GM18870 (cell line): ENCODE measurements around the gene DDX27.
"Not testable (repeated sequence)": the region's sequence is repeated elsewhere in the genome, so short reads cannot be mapped to it uniquely, and the experiment has no call there.

Experiments used
- ATAC-seq: cut with Tn5 transposase; IDR thresholded peaks from one replicate; pipeline ENCODE4 v1.9.1; 2021; ENCODE audit warnings: moderate library complexity; ENCODE audit not compliant: unreplicated experiment

The DDX27 gene

GRCh38 chr20:49219091-49219923 is at the start of gene DDX27:
DDX27 (plus strand) TSS chr20:49219416; CDS start chr20:49219449, 33 bp downstream.
- ATAC-seq, result peak; percentile 56

- ATAC-seq, result no peak
Observed at GRCh38 chr20:49169547-49169946, 49.7 kb upstream of the DDX27 start.

- no peak for ATAC-seq
Observed at GRCh38 chr20:49170714-49171113, 48.5 kb upstream of the DDX27 start.

DNA sequence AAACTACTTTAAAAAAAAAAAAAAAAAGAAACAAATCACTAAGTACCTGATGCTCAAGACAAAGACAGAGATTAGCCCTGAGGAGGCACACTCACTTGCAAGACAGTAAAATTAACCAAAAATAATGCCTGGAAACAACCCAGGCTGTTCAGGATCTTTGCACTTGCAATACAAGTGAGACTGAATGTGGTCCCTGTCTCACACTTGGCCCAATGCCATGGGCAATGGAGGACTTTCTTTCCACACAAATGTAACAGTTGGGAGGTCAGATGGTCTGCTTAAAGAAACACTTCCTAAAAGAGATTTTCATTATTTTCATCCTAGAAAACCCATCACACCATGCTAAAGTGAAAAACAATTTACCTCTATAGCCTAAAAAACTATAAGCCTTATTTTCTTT is 47.3 kb upstream of the DDX27 start:
- no peak for ATAC-seq

GRCh38 chr20:49172413-49172812 is 46.8 kb upstream of the DDX27 start:
- no peak for ATAC-seq

DNA sequence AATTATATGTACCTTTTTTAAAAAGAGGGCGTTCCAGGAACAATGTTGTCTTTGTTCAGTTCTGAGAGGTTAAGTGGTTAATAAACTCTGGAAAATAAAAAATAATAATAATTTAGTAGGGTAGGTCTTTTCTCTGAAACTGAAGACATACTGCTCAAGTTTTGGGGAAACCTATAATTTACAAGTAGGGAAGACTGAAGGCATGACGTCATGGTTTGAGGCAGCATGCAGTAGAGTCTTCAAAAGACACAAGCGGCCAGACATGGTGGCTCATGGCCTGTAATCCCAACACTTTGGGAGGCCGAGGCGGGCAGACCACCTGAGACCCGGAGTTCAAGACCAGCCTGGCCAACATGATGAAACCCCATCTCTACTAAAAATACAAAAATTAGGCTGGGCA is 45.0 kb upstream of the DDX27 start:
- ATAC-seq, result no peak

- peak; percentile 61 for ATAC-seq
Observed at GRCh38 chr20:49179368-49180277, 39.6 kb upstream of the DDX27 start.

- no peak for ATAC-seq
Observed at GRCh38 chr20:49181265-49181877, 37.8 kb upstream of the DDX27 start.

DNA sequence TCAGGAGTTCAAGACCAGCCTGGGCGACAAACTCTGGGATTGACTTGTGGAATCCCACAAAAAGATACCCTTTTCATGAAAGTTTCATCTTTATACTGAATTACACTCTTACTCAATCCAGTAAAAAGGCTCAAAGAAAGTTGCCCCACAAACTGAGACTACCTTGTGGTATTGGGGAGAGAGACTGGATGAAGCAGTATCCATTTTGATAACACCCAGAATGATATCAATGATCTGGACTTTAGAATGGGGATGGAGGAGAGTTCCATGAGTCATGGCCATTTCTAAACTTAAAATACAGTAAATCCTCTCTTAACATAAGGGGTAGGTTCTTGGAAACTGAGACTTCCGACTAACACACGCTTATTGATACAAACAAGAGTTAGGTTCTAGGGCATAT is 35.8 kb upstream of the DDX27 start:
- ATAC-seq, result no peak

DNA sequence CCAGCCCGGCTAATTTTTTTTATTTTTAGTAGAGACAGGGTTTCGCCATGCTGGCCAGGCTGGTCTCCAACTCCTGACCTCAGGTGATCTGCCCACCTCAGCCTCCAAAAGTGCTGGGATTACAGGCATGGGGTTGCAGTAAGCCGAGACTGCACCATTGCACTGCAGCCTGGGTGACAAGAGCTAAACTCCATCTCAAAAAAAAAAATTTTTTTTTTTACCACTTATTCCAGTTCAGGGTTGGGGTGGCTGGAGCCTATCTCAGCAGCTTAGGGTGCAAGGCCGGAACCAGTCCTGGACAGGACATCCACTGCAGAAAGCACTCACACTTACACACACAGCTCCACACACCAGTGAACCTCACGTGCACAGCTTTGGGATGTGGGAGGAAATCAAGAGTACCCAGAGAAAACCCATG is 35.1 kb upstream of the DDX27 start:
- ATAC-seq, result not testable (repeated sequence)

DNA sequence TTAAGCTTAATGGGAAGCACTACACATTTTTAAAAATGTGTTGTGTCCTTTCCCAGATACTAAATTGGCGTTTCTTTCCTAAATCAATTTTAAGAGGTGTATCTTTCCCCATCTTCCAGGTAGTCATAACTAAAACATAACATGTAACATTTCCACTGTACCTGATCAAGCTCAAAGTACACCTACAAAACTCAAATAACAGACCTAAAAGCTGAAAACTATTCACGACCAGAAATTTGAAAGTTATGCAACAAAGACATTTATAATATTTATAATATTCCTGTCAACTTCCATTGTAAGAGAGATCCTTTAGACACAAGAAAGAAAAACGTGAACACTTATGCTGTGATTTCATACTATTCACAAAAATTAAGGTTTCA is 34.5 kb upstream of the DDX27 start:
- ATAC-seq, result no peak

DNA sequence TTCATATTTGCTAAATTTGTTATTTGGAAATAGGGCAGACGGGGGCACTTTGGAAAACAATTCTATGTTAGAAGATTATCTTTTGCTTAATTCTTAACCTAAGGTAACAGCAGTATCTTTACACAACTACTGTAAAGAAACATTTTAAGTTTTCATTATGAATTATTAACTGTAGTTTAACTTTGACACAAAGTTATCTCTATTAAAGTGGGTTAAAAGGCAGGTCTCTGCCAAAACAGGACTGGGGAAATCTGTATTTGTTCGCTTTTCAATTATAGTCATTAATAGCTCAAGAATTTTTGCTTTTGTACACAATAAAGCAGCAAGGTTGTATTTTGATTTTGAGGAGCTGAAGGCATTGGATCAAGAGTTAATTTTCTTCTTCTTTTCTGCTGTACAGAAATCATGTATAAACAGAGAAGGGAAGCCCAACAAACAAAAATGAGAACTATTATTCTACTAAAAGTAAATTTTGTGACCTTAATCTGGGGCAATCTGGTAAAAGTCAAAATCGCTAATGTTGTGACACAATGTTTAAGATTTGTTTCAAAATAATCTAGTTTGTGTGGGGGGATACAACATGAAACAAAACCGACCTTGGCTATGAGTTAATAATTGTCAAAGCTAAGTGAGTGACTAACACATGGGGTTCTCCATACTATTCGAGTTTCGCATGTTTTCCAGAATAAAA is 34.0 kb upstream of the DDX27 start:
- no peak for ATAC-seq

DNA sequence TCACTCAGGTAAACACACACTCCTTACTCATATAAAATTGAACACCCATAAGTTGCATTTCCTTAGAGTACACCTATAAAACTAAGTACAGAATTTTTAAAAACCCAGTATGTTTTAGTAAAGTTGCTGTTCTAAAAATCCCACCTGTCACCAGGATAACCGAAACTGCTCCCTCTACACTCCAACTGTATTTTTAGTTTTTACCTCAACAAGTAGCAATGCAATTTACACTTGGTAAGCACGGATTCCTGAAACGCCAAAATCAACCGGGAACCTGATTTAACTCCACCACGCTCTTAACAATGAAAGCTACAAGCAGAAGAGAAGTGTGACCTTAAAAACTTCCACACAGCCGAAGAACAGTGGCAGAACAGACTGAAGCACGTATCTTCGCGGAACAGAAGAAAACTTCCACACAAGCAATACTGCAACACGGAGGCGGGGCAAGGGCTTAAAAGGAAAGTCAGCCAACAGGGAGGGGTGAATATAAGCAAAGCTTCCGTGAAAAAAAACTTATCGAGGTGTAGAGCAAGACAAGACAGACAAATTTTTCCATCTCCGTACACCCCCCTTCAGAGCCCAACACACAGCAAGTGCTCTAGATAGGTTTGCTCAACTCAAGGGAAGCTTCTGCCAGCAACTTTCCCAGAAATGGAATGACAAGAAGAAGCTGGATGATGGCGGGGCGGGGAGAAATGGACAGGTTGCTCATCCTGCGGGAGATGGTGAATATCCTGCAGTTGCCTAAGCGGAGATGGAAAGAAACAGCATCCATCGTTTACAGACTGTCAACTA is 32.5 kb upstream of the DDX27 start:
- no peak for ATAC-seq

DNA sequence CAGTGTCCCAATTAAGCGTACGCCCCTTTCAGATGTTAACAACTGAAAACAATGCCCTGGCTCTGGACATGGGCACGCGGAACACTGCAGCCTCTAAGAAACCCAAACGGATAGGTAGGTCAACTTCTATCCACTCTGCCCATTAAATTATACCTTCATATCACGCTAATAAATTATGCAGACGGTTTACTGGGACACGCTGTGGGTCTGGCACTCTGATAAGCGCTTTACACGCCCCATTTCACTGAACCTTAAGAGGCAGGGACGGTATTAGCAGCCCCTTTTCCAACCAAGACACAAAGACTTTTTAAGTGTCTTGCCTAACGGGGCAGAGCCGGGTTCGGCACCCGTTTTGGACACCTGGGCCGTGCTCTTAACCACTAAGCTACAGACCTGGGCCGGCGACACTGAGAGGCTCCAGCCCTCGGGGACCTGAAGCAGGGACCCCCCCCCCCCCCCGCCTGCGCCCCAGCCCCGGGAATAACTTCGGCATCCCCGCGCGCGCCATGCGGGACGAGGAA is 31.8 kb upstream of the DDX27 start:
- ATAC-seq, result no peak

DNA sequence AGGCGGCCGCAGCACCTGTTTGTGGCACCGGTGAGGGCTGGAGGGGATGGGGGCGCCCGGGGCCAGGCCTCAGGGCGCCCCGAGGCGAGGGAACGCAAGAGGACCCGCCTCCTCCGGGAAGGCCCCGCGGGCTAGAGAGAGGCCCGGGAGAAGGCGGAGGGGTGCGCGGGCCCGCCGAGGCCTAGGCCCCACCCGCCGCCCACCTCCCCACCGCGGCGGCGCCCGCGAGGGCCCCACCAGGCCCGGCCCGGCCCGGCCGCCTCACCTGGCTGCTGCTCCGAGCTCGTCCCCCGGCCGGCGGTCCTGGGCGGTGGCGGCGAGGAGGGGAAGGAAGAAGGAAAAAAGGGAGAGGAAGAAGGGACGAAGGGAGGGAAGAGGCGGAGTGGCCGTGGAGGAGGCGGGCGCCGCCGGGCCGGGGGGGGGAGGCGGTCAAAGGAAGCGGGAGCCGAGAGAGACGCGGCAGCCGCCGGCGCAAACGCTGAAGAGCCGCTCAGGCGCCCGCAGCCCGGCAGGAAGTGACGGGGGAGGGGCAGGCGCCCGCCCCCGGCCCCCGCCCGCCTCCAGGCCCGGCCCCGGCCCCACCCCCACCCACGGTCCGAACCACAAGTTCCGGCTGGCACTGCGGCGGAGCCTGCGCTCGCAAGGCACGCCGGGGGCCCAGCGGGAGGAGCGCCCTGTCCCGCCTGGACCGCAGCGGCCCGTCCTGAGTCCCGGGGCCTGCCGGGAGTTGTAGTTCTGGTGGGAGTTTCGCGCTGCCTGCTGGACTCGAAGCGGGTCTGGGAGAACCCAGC is 31.2 kb upstream of the DDX27 start, which contains the start of gene STAU1:
TSS of gene STAU1 (minus strand) at position 484 of the 791 bp plus-strand sequence. CDS start 22,133 bp downstream, outside the sequence.
- ATAC-seq, result peak; percentile 75

GRCh38 chr20:49192944-49193518 is 26.2 kb upstream of the DDX27 start:
- ATAC-seq, result not testable (repeated sequence)

- ATAC-seq, result no peak
Observed at GRCh38 chr20:49199729-49200293, 19.4 kb upstream of the DDX27 start.

DNA sequence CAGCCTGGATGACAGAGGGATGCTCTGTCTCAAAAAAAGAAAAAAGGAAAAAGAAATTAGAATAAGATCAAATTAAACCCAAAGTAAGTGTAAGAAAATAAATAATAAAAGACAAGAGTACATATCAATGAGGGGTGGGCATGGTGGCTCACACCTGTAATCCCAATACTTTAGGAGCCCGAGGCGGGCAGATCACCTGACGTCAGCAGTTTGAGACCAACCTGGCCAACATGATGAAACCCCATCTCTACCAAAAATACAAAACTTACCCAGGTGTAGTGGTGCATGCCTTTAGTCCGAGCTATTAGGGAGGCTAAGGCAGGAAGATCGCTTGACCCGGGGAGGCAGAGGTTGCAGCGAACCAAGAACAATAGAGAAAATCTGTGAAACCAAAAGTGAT is 16.2 kb upstream of the DDX27 start:
- ATAC-seq, result no peak
